K562 (cell line): ENCODE results near the gene AMH. TPM values are rescaled to one million over a fixed set of nuclear protein-coding genes. Genes with fewer than 3 reads are reported as not detected.
A peak's percentile ranks its signal among the peaks of the same experiment; 100 is the strongest.

Experiments
- ATAC-seq: fragments of 200-7000 bp; cut with Tn5 transposase; 3 replicates; pipeline ENCODE4 v1.9.1; 2020; ENCODE audit warnings: moderate library complexity
- BruUV-seq: library from RNA; stranded (reverse); fragments of 400-500 nt; replicated peaks from 2 replicates; lab custom pipeline; 2021; lab: Mats Ljungman, UMichigan
- CTCF ChIA-PET: fragments of 300-600 bp; formaldehyde crosslinking; extraction: SDS; loops from one replicate; lab custom pipeline; 2021; ENCODE audit warnings: low intra/inter-chr PET ratio; lab: Yijun Ruan, JAX
- POLR2A ChIA-PET: fragments of 300-600, 350-650 bp; sonication (Branson Sonifier 250); formaldehyde crosslinking; extraction: SDS; loops from one replicate; lab custom pipeline; 2021; ENCODE audit warnings: antibody characterized with exemption, inconsistent platforms; lab: Yijun Ruan, JAX
- DNase-seq, 4 experiments: peaks; one replicate each; pipeline versions ENCODE4 v3.0.0 to v3.0.0-alpha.2; 2011 to 2018; ENCODE audit warnings: low spot score in 3 of 4, mixed read lengths in 3 of 4; ENCODE audit errors: extremely low read depth in 1 of 4
- FAIRE-seq: peaks from 2 replicates; lab custom pipeline; 2011; peaks lifted over from hg19 to GRCh38; lab: Jason Lieb, UNC
- H2AFZ ChIP-seq: 2 replicates; pipeline ENCODE4 v1.6.0; 2011; ENCODE audit warnings: low read depth, low read length, control low read depth, inconsistent platforms
- H3K27ac ChIP-seq: fragments of 200-600 bp; 3 replicates; pipeline ENCODE4 v1.8.0; 2011; ENCODE audit warnings: low read depth, mild to moderate bottlenecking, control low read depth, inconsistent platforms, low read length, moderate library complexity, mixed read lengths; ENCODE audit errors: extremely low read depth
- H3K27me3 ChIP-seq, 2 experiments: fragments of 300-600 bp in 1 of 2; 2 replicates in 1 of 2; 3 replicates in 1 of 2; pipeline versions ENCODE4 v1.6.0 to v1.8.0; 2011; ENCODE audit warnings: inconsistent platforms in 2 of 2, low read length in 2 of 2, mild to moderate bottlenecking in 1 of 2, mixed read lengths in 1 of 2, moderate library complexity in 1 of 2; ENCODE audit not compliant: control insufficient read depth in 2 of 2, insufficient read depth in 2 of 2
- H3K36me3 ChIP-seq: fragments of 300-600 bp; 3 replicates; pipeline ENCODE4 v1.8.0; 2011; ENCODE audit warnings: mild to moderate bottlenecking, low read length, inconsistent platforms; ENCODE audit not compliant: control insufficient read depth, insufficient read depth
- H3K4me1 ChIP-seq, 2 experiments: fragments of 200-600 bp in 1 of 2; replicated peaks in 1 of 2; 2 replicates in 1 of 2; 3 replicates in 1 of 2; pipeline versions ENCODE4 v1.5.1 to v1.8.0; 2011; ENCODE audit warnings: inconsistent platforms in 2 of 2, low read length in 2 of 2, mild to moderate bottlenecking in 1 of 2, mixed read lengths in 1 of 2, moderate library complexity in 1 of 2; ENCODE audit not compliant: control insufficient read depth in 2 of 2, insufficient read depth in 2 of 2
- H3K4me2 ChIP-seq: 2 replicates; pipeline ENCODE4 v1.6.1; 2011; ENCODE audit warnings: low read length, control low read depth, inconsistent platforms, mixed read lengths; ENCODE audit not compliant: insufficient read depth
- H3K4me3 ChIP-seq: fragments of 200-600 bp; sonication (generic), shearing (Covaris generic); 2 replicates; pipeline ENCODE4 v1.5.1; 2016; ENCODE audit warnings: control low read depth, inconsistent platforms
- H3K79me2 ChIP-seq: fragments of 200-600 bp; 3 replicates; pipeline ENCODE4 v1.8.0; 2011; ENCODE audit warnings: low read length, inconsistent platforms; ENCODE audit not compliant: control insufficient read depth, insufficient read depth
- H3K9ac ChIP-seq, 2 experiments: 2 replicates each; pipeline versions ENCODE4 v1.6.0 to v1.6.1; 2011; ENCODE audit warnings: low read depth in 2 of 2, low read length in 2 of 2, control low read depth in 1 of 2, inconsistent platforms in 1 of 2, mild to moderate bottlenecking in 1 of 2, mixed read lengths in 1 of 2; ENCODE audit not compliant: insufficient read depth in 1 of 2
- H3K9me1 ChIP-seq: one replicate; pipeline ENCODE4 v1.6.0; 2011; ENCODE audit warnings: inconsistent platforms, mild to moderate bottlenecking, low read length, moderate library complexity; ENCODE audit not compliant: control insufficient read depth, insufficient read depth
- H3K9me3 ChIP-seq: replicated peaks from 2 replicates; pipeline ENCODE4 v1.5.1; 2011; ENCODE audit warnings: low read depth, low read length, inconsistent platforms; ENCODE audit not compliant: control insufficient read depth, insufficient read depth
- H4K20me1 ChIP-seq: replicated peaks from 2 replicates; pipeline ENCODE4 v1.6.1; 2011; ENCODE audit warnings: low read length, inconsistent platforms, mixed read lengths; ENCODE audit not compliant: control insufficient read depth, insufficient read depth
- ASH1L ChIP-seq: fragments of 450-650 bp; IDR thresholded peaks from 2 replicates; pipeline ENCODE4 v1.6.1; 2018; ENCODE audit warnings: borderline replicate concordance, mild to moderate bottlenecking, low read depth; ENCODE audit not compliant: partially characterized antibody
- ETV6 ChIP-seq, 3 experiments: fragments of 150-350 bp in 1 of 3; sonication (generic) in 1 of 3; formaldehyde crosslinking in 1 of 3; IDR thresholded peaks; 2 replicates each; pipeline versions ENCODE4 v1.6.1 to v1.8.0; 2014 to 2022; ENCODE audit warnings: borderline replicate concordance in 2 of 3, low read depth in 2 of 3, antibody characterized with exemption in 1 of 3, low read length in 1 of 3, mild to moderate bottlenecking in 1 of 3, missing genetic modification reagents in 1 of 3
- GATAD2B ChIP-seq: fragments of 450-650 bp; IDR thresholded peaks from 2 replicates; pipeline ENCODE4 v1.6.1; 2017; ENCODE audit warnings: mild to moderate bottlenecking, borderline replicate concordance
- NONO ChIP-seq, 2 experiments: fragments of 200-400 bp in 1 of 2; fragments of 450-650 bp in 1 of 2; formaldehyde crosslinking in 1 of 2; IDR thresholded peaks; 2 replicates each; pipeline ENCODE4 v1.6.1; 2017; ENCODE audit warnings: low read depth in 2 of 2, mild to moderate bottlenecking in 2 of 2, moderate library complexity in 2 of 2, low read length in 1 of 2
- NR1H2 ChIP-seq: sonication (generic); formaldehyde crosslinking; IDR thresholded peaks from 2 replicates; pipeline ENCODE4 v1.4.0; 2020; ENCODE audit warnings: mild to moderate bottlenecking, missing genetic modification reagents
- POLR2G ChIP-seq: fragments of 200-400 bp; formaldehyde crosslinking; IDR thresholded peaks from 2 replicates; pipeline ENCODE4 v1.6.1; 2017; ENCODE audit warnings: low read depth, mild to moderate bottlenecking, antibody characterized with exemption, low read length, moderate library complexity
- PTTG1 ChIP-seq: fragments of 450-650 bp; IDR thresholded peaks from 2 replicates; pipeline ENCODE4 v1.6.1; 2016; ENCODE audit warnings: low read depth, mild to moderate bottlenecking, missing genetic modification characterization, missing compliant biosample characterization
- ZBTB2 ChIP-seq: fragments of 450-650 bp; IDR thresholded peaks from 2 replicates; pipeline ENCODE4 v1.6.1; 2016; ENCODE audit warnings: antibody characterized with exemption
- ZBTB34 ChIP-seq: fragments of 250-450 bp; sonication (Bioruptor Pico); IDR thresholded peaks from 2 replicates; pipeline ENCODE4 v1.8.0; 2021; ENCODE audit warnings: mild to moderate bottlenecking, moderate library complexity
- ZFP30 ChIP-seq: fragments of 250-450 bp; sonication (Bioruptor Pico); IDR thresholded peaks from 2 replicates; pipeline ENCODE4 v1.8.0; 2022; ENCODE audit warnings: moderate library complexity, mild to moderate bottlenecking, inconsistent platforms, borderline replicate concordance
- WGBS: fragments of 100-300 bp; shearing (Covaris generic); methylation state at CpG from one replicate; pipeline ENCODE4 v1.1.6; 2016; ENCODE audit warnings: low coverage, mixed read lengths; ENCODE audit not compliant: insufficient coverage; ENCODE audit errors: missing lambda C conversion rate; 5-methylcytosine and 5-hydroxymethylcytosine counted together
- in situ Hi-C: fragments of 300-500 bp; cut with MboI; formaldehyde crosslinking; loops from 4 replicates; pipeline ENCODE4 v1.15.0; 2018; ENCODE audit warnings: inconsistent platforms, mixed read lengths
- intact Hi-C: fragments of 100-400 bp; cut with micrococcal nuclease; formaldehyde crosslinking; loops from 2 replicates; pipeline ENCODE4 v1.14.2; 2022
- polyA plus RNA-seq, 8 experiments: library from polyadenylated mRNA; depleted of rRNA in 4 of 8; stranded (reverse) in 5 of 8; unstranded in 3 of 8; fragments of >200 nt; fragmentation: Nextera tagmentation in 2 of 8; fragmentation: Illumina TruSeq in 1 of 8; extraction: Ambion mirVana in 2 of 8; extraction: Trizol in 1 of 8; gene quantifications; 2 replicates each; pipeline versions ENCODE4 v1.2.1 to v1.2.3, GENCODE V29; 2011 to 2014; ENCODE audit warnings: inconsistent platforms in 1 of 8, missing spikeins in 1 of 8
- total RNA-seq, 7 experiments: library from RNA; depleted of rRNA in 6 of 7; stranded (reverse); fragments of >200 nt in 6 of 7; fragmentation: Illumina TruSeq in 2 of 7; extraction: Trizol in 2 of 7; gene quantifications; 2 replicates each; pipeline versions ENCODE4 v1.2.1 to v1.2.3, GENCODE V29; 2011 to 2021; ENCODE audit warnings: low replicate concordance in 1 of 7

Gene AMH
- total and polyA plus RNA-seq, 9 of the 15 experiments (the other 6 are each of a cell fraction or from before 2014, with no cell fraction given): 0.29 to 27.4 (median 2.6) TPM; not detected in 2

GRCh38 chr19:2278459-2279158, 29.5 kb downstream of the AMH start (continued):
- TF ChIP-seq PTTG1 (no peak), NONO (IDR thresholded peaks at IDR 0.05; ENCODE audit: low read depth in 2 of 2, low read length in 1 of 2) (0 out of 4 replicates have a peak, but pooled peaks of 1 of the 2 experiments have one; percentile 12), ZBTB2 (no peak), GATAD2B (no peak), ETV6 (IDR thresholded peaks at IDR 0.05; ENCODE audit: borderline replicate concordance in 1 of 2, low read depth in 2 of 2, low read length in 1 of 2) (no peak), ETV6 (CRISPR knock-in tag; IDR thresholded peaks at IDR 0.05; ENCODE audit: borderline replicate concordance) (no peak), ZFP30 (no peak)

GRCh38 chr19:2280633-2281264, 31.6 kb downstream of the AMH start:
- Histone ChIP-seq H3K9ac (no peak overlapping the region; a peak in 2 of 4 replicates), H3K27ac (no peak overlapping the region), H3K4me3 (no peak overlapping the region), H4K20me1 (no peaks in the 10 kb centered on the region), H3K79me2 (no peaks in the 10 kb centered on the region), H3K36me3 (no peaks in the 10 kb centered on the region), H2AFZ (no peak overlapping the region), H3K4me1 (peaks cover 0 to 37% of the 10 kb centered on the region in 2 experiments; a peak in 3 of 5 replicates), H3K27me3 (no peaks in the 10 kb centered on the region), H3K9me3 (no peaks in the 10 kb centered on the region), H3K4me2 (no peak overlapping the region), H3K9me1 (no peaks in the 10 kb centered on the region)
- intact Hi-C loops (no loop called here), in situ Hi-C loops (loop anchor here (5.0 kb wide), 1 partner anchor 107 kb away; no protein-coding TSS in a partner anchor)
- no peak for DNase-seq
- CTCF ChIA-PET: no interaction called here
- BruUV-seq: no TSS peak
- no peak for ATAC-seq
- POLR2A ChIA-PET: interaction anchor here (0.6 to 1.4 kb wide), 4 partner anchors 8 to 314 kb away, joined by 3 to 8 read pairs (median 3); no protein-coding TSS in a partner anchor
- no peak for FAIRE-seq
- 71% methylated on average over 16 of the region's 26 CpGs for WGBS
- TF ChIP-seq ASH1L (no peak), POLR2G (peak; percentile 55), NR1H2 (CRISPR knock-in tag) (no peak), ZBTB34 (CRISPR knock-in tag) (no peak)
